Measurements from ENCODE around the gene CCDC192. TPM values are rescaled to one million over a fixed set of nuclear protein-coding genes. Genes with fewer than 3 reads are reported as not detected.

Gene CCDC192
- total RNA-seq, 1 experiment from 2014 or later: 0.52 TPM

GRCh38 chr5:127856292-127856691, 153.1 kb downstream of the CCDC192 start:
- H3K4me1 Mint-ChIP-seq: no peaks in the 10 kb centered on the region
- peaks cover 5% of the 10 kb centered on the region; the same call in 1 of the 2 replicates for H3K27me3 Mint-ChIP-seq (ENCODE audit: low read depth)
- ChIA-PET POLR2A (no interaction called here), CTCF (interaction anchor here (1.0 to 1.4 kb wide), 2 partner anchors 9 to 21 kb away, joined by 3 to 5 read pairs; no protein-coding TSS in a partner anchor)
- no peaks in the 10 kb centered on the region for H3K36me3 Mint-ChIP-seq
- ATAC-seq (no peak), DNase-seq (ENCODE audit: low spot score) (no peak)
- H3K9me3 Mint-ChIP-seq: peaks cover 4% of the 10 kb centered on the region; the same call in 1 of the 2 replicates
- H3K27ac Mint-ChIP-seq: no peak overlapping the region
- TF ChIP-seq NFYB (CRISPR knock-in tag; conservative IDR thresholded peaks at IDR 0.05; ENCODE audit: low read depth) (no peak), RELA (CRISPR knock-in tag; IDR thresholded peaks at IDR 0.05; ENCODE audit: borderline replicate concordance) (no peak), ERG (CRISPR knock-in tag; IDR thresholded peaks at IDR 0.05) (no peak), ZMAT4 (CRISPR knock-in tag; IDR thresholded peaks at IDR 0.05) (no peak), USF2 (CRISPR knock-in tag; IDR thresholded peaks at IDR 0.05) (no peak), JUN (CRISPR knock-in tag; IDR thresholded peaks at IDR 0.05) (no peak), FOXP1 (CRISPR knock-in tag; IDR thresholded peaks at IDR 0.05; ENCODE audit: borderline replicate concordance) (no peak), AFF4 (CRISPR knock-in tag; IDR thresholded peaks at IDR 0.05; ENCODE audit: borderline replicate concordance) (no peak), FOXP4 (CRISPR knock-in tag; IDR thresholded peaks at IDR 0.05) (no peak), ZNF317 (CRISPR knock-in tag; IDR thresholded peaks at IDR 0.05; ENCODE audit: borderline replicate concordance, low read depth) (no peak), RORB (CRISPR knock-in tag; IDR thresholded peaks at IDR 0.05) (no peak), ATF1 (CRISPR knock-in tag; IDR thresholded peaks at IDR 0.05) (no peak), ZNF121 (CRISPR knock-in tag; IDR thresholded peaks at IDR 0.05) (no peak)
- H3K4me3 Mint-ChIP-seq: no peak overlapping the region

- H3K27ac Mint-ChIP-seq: no peak overlapping the region
- DNase-seq (ENCODE audit: low spot score) (no peak), ATAC-seq (no peak)
- peaks cover 1% of the 10 kb centered on the region; the same call in 1 of the 2 replicates for H3K9me3 Mint-ChIP-seq
- TF ChIP-seq E2F4 (CRISPR knock-in tag; IDR thresholded peaks at IDR 0.05; ENCODE audit: borderline replicate concordance, low read depth): no peak
- no peak for TF ChIP-seq NFE2L1 (CRISPR knock-in tag; IDR thresholded peaks at IDR 0.05)
- TF ChIP-seq STAT6 (CRISPR knock-in tag; conservative IDR thresholded peaks at IDR 0.05; ENCODE audit: low read depth): no peak
- TF ChIP-seq CDX4 (CRISPR knock-in tag; IDR thresholded peaks at IDR 0.05; ENCODE audit: borderline replicate concordance): no peak
- no peak for TF ChIP-seq TP53 (CRISPR knock-in tag; IDR thresholded peaks at IDR 0.05)
- peaks cover 5% of the 10 kb centered on the region; the same call in 1 of the 2 replicates for H3K27me3 Mint-ChIP-seq (ENCODE audit: low read depth)
- CTCF ChIA-PET: interaction anchor here (1.3 to 1.6 kb wide), 2 partner anchors 20 to 294 kb away, joined by 4 to 7 read pairs; no protein-coding TSS in a partner anchor
- POLR2A ChIA-PET: no interaction called here
- no peaks in the 10 kb centered on the region for H3K36me3 Mint-ChIP-seq
- no peaks in the 10 kb centered on the region for H3K4me1 Mint-ChIP-seq
- no peak overlapping the region for H3K4me3 Mint-ChIP-seq
Measured at GRCh38 chr5:127858116-127858784, 155.1 kb downstream of the CCDC192 start.

Measured in WTC11 (cell line).